NCI-H1436 treated with DMSO at 0.1 percent for 48 hours (cell line): ENCODE measurements around the gene RALY.
A peak's percentile ranks its signal among the peaks of the same experiment; 100 is the strongest.

Experiments
- DNase-seq: peaks from one replicate; lab custom pipeline; 2025; lab: John Stamatoyannopoulos, UW

RALY gene

DNA sequence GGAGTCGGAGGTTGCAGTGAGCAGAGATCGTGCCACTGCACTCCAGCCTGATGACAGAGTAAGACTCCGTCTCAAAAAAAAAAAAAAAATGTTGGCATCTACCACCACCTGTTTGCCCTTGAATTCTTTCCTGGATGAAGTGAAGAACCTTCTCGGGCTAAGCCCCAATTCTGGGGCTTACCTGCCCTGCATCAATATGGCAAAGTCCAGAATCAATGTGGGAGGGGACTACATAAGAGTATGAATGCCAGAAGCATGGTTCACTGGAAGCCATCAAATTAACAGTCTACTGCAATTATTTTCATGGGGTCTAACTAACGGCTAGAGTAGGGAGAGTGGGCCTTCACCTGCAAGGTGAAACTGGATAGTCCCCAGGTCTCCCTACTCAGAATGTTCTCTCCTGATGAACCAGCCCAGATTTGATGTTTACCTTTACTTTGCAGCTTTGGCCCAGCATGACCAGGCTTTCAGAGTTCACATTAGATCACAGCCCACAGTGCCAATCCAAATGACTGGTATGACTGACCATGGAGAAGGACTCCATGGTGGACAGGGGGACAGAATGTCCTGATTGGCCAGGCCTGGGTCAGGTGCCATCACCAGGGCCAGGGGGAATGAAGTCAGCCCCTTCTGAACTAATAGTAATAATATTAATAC lies 7.0 kb upstream of the RALY start:
- DNase-seq, result no peak

DNA sequence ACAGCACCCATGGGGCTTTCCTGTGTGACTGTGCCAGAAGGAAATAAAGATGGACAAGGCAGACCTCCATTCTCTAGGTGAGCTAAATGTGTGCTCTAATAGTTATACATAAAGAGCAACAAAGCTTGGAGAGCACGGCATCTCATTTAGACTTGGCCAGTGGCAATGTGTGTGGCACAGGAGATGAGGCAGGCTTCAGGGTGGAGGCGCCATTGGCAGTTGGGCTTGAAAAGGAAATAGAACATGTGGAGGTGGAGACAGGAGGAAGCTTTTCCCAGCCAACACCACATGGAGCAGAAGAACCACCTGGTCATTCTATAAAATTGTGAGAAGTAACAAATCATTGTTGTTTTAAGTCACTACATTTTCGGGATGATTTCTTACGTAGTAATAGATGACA lies 3.6 kb upstream of the RALY start:
- DNase-seq, result no peak

DNA sequence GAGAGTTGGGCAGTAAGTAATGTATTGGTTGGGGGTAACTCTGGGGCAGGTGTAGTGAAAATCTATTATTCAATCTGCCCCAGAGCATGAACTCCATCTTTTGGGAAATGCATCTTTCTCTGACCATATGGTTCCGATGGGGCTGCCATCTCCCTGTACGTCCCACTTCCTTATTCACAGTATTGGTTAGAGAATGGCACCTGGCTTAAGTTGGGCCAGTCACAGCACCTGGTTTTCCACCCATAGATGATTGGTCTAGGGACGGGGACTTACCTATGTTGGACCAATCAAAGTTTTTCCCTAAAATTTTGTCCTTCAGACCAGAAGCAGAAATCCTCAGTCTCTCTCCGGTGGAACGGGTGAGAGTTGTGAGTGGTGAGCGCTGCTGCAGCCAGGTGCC lies 2.2 kb upstream of the RALY start:
- no peak for DNase-seq

DNA sequence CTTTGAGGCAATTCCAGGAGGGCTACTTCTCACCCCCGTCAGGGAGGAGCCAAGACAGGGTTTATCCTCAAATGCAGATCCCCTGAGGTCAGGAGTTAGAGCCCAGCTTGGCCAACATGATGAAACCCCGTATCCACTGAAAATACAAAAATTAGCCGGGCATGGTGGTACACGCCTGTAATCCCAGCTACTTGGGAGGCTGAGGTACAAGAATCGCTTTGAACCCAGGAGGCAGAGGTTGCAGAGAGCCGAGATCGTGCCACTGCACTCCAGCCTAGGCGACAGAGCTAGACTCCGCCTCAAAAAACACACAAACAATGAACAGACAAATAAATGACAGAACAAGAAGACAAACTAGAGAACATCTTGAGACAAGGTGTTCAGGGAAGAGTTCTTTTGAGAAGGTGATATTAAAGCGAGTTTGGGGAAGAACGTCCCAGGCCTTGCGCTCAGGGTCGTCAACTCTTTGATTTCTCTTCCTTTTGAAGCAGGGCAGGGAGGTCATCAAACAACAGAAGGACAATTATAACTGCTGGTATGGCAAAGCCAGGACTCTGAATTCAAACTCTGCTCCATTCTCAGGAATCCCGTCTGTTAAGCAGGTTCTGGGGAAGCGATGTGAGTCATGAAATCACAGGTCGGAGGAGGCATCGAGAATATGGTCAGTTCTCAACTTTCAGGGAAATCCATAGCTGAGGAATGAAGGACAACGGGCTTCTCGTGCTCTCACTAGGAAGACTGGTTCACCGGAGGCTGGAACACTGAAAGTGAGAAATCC lies 1.4 kb upstream of the RALY start:
- DNase-seq, result no peak

- DNase-seq, result peak; percentile 95
Observed at GRCh38 chr20:33992923-33993575, 662 bp upstream of the RALY start.

- peak; percentile 4 for DNase-seq
Observed at GRCh38 chr20:33994222-33994913, 657 bp downstream of the RALY start.

GRCh38 chr20:33995053-33995831 lies 1.5 kb downstream of the RALY start:
- DNase-seq, result no peak

DNA sequence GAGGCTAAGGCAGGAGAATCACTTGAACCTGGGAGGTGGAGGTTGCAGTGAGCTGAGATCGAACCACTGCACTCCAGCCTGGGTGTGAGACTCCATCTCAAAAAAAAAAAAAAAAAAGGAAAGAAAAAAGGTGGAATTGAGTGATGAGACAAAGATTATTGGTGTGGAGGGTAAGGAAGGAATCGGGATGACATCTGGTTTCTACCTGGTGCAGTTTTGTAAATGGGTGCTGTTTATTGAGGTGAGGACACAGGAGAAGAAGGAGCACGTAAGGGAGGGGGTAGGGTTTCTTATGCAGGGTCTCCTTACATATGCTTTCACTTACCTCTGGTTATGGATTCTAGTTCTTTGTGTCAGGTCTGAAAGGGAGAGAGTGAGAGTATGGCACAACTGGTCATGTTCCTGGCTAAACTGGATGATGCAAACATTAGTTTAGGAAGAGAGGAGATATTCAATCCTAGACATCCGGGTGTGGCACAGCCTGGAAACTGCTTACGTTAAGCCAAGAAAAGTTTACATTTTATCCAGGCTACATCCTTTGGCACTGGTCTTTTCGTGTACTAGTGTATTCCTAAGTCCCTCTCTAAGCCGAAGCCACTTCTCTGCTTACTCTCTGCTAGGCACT lies 5.4 kb downstream of the RALY start:
- no peak for DNase-seq

DNA sequence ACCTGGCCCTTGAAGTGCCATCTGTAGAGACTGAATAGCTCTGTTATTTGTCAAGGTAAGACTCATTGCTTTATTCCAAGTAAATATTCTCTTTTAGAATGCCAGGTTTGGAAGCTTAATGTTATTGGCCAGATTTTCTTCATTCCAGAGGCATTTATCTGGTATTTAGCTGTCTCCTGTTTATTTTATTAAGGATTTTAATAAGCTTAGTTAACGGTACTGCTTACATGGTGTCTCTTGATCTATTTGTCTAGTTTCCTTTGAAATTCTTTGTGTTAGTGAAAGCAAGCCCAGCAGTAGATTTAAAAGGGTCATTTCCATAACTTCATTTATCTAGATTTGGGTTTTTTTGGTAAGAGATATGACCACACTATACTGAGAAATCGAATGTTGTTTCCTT lies 7.7 kb downstream of the RALY start:
- no peak for DNase-seq

DNA sequence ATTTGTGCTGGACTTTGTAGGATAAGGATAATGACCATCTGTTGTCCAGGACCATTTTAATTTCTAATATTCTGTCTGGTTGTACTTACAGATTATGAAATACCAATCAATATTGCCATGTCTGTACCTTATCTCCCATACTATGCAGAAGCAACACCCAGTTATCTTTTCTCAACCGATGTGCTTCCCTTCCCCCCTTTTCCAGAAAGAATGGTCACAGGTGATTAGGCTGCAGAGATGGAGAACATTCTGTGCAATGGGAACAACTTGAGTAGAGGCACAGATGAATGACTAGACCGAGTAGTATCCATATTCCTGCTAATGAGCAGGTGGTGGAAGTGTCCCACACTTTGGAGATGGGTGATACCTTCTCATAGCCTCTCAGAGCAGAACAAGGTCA lies 10.5 kb downstream of the RALY start:
- no peak for DNase-seq

- DNase-seq, result no peak
Observed at GRCh38 chr20:34004790-34005457, 11.2 kb downstream of the RALY start.

DNA sequence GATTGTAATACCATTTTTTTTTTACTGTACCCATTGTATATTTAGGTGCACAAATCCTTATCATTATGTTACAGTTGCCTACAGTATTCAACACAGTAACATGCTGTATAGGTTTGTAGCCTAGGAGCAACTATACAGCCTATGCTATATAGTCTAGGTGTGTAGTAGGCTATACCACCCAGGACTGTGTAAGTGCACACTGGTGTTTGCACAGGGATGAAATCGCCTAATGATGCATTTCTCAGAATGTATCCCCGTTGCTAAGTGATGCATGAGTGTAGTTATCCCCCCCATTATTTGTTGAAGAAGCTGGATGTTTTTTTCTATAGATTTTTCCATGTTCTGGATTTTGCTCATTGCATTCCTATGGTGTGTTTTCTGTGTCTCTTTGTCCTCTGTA lies 12.9 kb downstream of the RALY start:
- no peak for DNase-seq

DNA sequence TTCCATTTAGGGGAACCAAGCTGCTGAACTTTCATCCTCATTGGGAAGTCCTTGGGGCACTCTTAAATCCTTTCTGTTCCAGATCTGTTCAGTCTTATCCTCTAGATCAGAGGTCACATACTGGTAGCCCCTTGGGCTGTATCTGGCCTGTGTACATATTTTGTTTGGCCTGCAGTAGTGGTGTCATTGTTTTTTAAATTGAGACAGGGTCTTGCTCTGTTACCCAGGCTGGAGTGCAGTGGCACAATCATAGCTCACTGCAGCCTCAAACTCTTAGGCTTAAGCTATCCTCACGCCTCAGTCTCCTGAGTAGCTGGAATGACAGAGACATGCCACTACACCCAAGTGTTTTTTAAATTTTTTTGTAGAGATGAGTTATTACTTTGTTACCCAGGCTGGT lies 14.8 kb downstream of the RALY start:
- DNase-seq, result no peak

DNA sequence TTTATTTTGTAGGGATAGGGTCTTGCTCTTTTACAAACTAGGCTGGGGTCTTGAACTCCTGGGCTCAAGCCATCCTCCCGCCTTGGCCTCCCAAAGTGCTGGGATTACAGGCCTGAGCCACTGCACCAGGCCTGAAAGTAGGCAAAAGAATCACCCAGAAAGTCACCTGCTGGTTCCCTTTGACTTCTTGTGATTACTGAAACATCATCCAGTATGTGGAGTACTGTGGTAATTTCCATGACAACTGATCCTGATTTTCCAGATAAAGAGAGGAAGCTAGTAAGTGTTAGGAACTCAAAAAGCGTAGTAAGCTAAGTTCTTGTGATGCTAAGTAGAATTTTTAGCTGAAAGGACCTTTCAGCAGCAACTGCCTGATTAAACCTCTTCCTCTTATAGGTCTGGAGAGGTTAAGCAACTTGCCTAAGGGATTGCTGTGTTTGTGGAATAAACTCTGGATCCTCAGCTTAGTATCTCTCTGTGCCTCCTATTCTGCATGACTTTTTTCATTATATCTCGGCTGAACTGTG lies 16.8 kb downstream of the RALY start:
- DNase-seq, result no peak

GRCh38 chr20:34011275-34011674 lies 17.6 kb downstream of the RALY start:
- no peak for DNase-seq

DNA sequence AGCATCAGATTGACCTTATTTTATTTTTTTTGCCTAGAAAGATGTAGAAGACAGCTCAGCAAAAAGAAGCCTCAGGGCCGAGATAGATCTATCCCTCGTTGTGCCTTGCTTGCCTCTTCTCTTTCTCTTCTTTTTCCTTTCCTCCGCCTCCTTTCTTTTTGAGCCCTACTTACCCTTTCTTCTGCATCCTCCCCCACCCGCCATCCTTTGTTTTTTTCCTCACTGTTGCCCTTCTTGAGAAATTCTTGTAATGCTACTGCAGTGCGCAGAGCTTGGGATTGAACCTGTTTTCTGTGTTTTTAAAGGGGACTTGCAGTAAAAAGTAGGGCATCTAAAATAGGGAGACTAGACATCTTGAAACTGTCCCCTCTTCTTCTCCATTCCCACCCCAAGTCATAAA lies 18.6 kb downstream of the RALY start:
- no peak for DNase-seq

DNA sequence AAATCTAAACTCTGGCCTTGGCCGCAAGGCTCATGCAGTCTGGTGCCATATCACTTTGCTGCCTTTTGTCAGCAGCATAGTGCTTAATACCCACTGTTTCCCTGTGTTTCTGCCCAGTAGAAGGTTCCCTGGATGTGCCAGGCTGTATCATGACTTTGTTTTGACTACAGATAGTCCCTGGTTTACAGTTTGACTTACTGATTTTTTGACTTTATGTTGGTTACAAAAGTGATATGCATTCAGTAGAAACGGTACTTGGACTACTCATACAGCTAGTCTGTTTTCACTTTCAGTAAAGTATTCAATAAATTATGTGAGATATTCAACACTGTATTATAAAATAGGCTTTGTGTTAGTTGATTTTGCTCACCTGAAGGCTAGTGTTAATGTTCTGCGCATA lies 19.0 kb downstream of the RALY start:
- DNase-seq, result no peak

- DNase-seq, result no peak
Observed at GRCh38 chr20:34013554-34013953, 19.8 kb downstream of the RALY start.

DNA sequence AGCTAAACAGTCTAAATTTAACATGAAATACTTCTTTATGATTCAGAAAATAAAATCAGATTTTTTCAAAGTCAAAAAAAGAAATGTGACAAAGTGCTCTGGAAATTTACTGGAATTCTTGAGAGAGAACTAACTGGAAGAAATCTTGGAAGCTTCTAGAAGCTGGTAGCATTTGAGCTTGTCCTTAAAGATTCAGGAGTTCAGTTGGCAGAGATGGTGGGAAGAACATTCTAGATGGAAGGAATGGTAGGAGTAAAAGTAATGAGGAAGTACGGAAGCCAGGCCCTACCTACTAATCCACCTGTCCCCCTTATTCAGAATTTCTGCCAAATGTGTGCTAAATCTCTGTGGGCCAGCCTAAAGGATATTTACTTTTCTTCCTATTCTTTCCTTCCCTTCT lies 21.2 kb downstream of the RALY start:
- DNase-seq, result no peak
